ENCODE data around the gene MMP2.

DNA sequence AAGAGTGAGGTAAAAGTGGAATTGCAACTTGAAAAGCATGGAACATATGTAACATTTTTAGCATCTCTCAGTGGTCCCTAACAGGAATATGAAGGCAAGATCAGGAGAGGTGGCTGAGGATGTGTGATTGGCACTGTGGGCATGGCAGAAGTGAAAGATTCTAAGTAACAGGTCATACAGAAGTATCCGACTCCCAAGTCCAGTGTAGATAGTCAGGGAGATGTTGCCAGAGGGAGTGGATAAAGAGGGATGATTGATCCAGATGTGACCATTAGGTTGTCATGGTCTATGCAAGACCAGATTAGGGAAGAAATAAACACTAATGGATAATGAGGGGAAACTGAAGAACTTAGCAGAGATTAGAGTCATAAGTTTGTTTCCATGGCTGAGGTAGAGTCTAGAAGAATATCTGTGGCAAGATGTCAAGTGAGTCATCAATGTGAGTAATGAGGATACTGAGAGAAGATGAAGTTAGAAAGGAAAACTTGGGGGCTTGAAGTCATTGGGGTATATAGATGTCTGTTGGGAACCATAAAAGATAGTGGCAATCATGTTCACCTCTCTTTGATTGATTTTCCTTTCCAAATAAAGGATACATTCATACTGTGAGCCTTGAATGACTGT is 63.6 kb downstream of the MMP2 start:
- TF ChIP-seq, protein P1, sequence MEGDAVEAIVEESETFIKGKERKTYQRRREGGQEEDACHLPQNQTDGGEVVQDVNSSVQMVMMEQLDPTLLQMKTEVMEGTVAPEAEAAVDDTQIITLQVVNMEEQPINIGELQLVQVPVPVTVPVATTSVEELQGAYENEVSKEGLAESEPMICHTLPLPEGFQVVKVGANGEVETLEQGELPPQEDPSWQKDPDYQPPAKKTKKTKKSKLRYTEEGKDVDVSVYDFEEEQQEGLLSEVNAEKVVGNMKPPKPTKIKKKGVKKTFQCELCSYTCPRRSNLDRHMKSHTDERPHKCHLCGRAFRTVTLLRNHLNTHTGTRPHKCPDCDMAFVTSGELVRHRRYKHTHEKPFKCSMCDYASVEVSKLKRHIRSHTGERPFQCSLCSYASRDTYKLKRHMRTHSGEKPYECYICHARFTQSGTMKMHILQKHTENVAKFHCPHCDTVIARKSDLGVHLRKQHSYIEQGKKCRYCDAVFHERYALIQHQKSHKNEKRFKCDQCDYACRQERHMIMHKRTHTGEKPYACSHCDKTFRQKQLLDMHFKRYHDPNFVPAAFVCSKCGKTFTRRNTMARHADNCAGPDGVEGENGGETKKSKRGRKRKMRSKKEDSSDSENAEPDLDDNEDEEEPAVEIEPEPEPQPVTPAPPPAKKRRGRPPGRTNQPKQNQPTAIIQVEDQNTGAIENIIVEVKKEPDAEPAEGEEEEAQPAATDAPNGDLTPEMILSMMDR (IDR thresholded peaks at IDR 0.05), result no peak
- no peak for TF ChIP-seq POLR2A (IDR thresholded peaks at IDR 0.05)

All from Peyer's patch (tissue), 4 donors.